Hepatocyte (in vitro differentiated cells): ENCODE results near the gene DNAH12. TPM values are rescaled to one million over a fixed set of nuclear protein-coding genes. Genes with fewer than 3 reads are reported as not detected.

ENCODE experiments used
- DNase-seq: peaks from one replicate; pipeline ENCODE4 v3.0.0-alpha.2; 2016; ENCODE audit warnings: low spot score
- H2AFZ ChIP-seq: fragments of 200-600 bp; sonication (generic); 2 replicates; pipeline ENCODE4 v1.6.0; 2016; ENCODE audit warnings: antibody characterized with exemption, mild to moderate bottlenecking
- H3K27ac ChIP-seq: fragments of 200-600 bp; sonication (generic); 2 replicates; pipeline ENCODE4 v1.5.1; 2016; ENCODE audit warnings: mild to moderate bottlenecking
- H3K27me3 ChIP-seq: fragments of 200-600 bp; sonication (generic); 2 replicates; pipeline ENCODE4 v1.6.1; 2016
- H3K36me3 ChIP-seq: fragments of 200-600 bp; sonication (generic); replicated peaks from 2 replicates; pipeline ENCODE4 v1.5.1; 2016; ENCODE audit warnings: low read depth; ENCODE audit not compliant: insufficient read depth
- H3K4me1 ChIP-seq: fragments of 200-600 bp; sonication (generic); 2 replicates; pipeline ENCODE4 v1.5.1; 2016; ENCODE audit warnings: mild to moderate bottlenecking, moderate library complexity; ENCODE audit not compliant: insufficient read depth
- H3K4me2 ChIP-seq: fragments of 200-600 bp; sonication (generic); 2 replicates; pipeline ENCODE4 v1.6.0; 2016
- H3K4me3 ChIP-seq: fragments of 200-600 bp; sonication (generic); 2 replicates; pipeline ENCODE4 v1.5.1; 2016; ENCODE audit warnings: mild to moderate bottlenecking
- H3K79me2 ChIP-seq: fragments of 200-600 bp; sonication (generic); 2 replicates; pipeline ENCODE4 v1.6.0; 2017; ENCODE audit warnings: mild to moderate bottlenecking
- H3K9me2 ChIP-seq: fragments of 200-600 bp; sonication (generic); replicated peaks from 2 replicates; pipeline ENCODE4 v1.6.0; 2017; ENCODE audit warnings: mild to moderate bottlenecking; ENCODE audit not compliant: insufficient read depth
- H3K9me3 ChIP-seq: fragments of 200-600 bp; sonication (generic); 2 replicates; pipeline ENCODE4 v1.5.1; 2016; ENCODE audit warnings: low read depth, mild to moderate bottlenecking
- H4K20me1 ChIP-seq: fragments of 200-600 bp; sonication (generic); 2 replicates; pipeline ENCODE4 v1.6.0; 2016; ENCODE audit warnings: mild to moderate bottlenecking; ENCODE audit not compliant: insufficient read depth, poor library complexity, severe bottlenecking
- CTCF ChIP-seq: fragments of 200-600 bp; sonication (generic); IDR thresholded peaks from 2 replicates; pipeline ENCODE4 v1.5.1; 2016; ENCODE audit warnings: antibody characterized with exemption, mild to moderate bottlenecking; ENCODE audit not compliant: poor library complexity
- EZH2 ChIP-seq: fragments of 200-600 bp; sonication (generic); IDR thresholded peaks from 2 replicates; pipeline ENCODE4 v1.6.1; 2016; ENCODE audit warnings: antibody characterized with exemption, mild to moderate bottlenecking, borderline replicate concordance
- EZH2phosphoT487 ChIP-seq: fragments of 200-600 bp; sonication (generic); IDR thresholded peaks from one replicate; pipeline ENCODE4 v1.6.1; 2018; ENCODE audit warnings: antibody characterized with exemption, mild to moderate bottlenecking, low read depth, moderate library complexity; ENCODE audit not compliant: unreplicated experiment, severe bottlenecking
- WGBS: methylation state at CpG from one replicate; pipeline ENCODE4 v1.1.6; 2016; ENCODE audit warnings: low lambda C conversion rate; ENCODE audit errors: missing lambda C conversion rate; 5-methylcytosine and 5-hydroxymethylcytosine counted together
- polyA plus RNA-seq: library from polyadenylated mRNA; unstranded; fragments of >200 nt; fragmentation: Nextera tagmentation; extraction: Ambion mirVana; gene quantifications from 2 replicates; pipeline ENCODE4 v1.2.1, GENCODE V29; 2016
- total RNA-seq: library from RNA; depleted of rRNA; stranded (reverse); fragments of >200 nt; gene quantifications from 2 replicates; pipeline ENCODE4 v1.2.3, GENCODE V29; 2014

DNAH12 gene
- total and polyA plus RNA-seq, 2 experiments from 2014 or later, result 0.06 to 1.5 TPM

- Histone ChIP-seq H3K79me2 (no peaks in the 10 kb centered on the region), H2AFZ (no peak overlapping the region), H3K9me2 (no peaks in the 10 kb centered on the region), H3K9me3 (no peaks in the 10 kb centered on the region), H3K27ac (no peak overlapping the region), H3K36me3 (no peaks in the 10 kb centered on the region), H4K20me1 (no peaks in the 10 kb centered on the region), H3K4me1 (no peaks in the 10 kb centered on the region), H3K4me3 (no peak overlapping the region), H3K27me3 (no peaks in the 10 kb centered on the region), H3K4me2 (no peak overlapping the region)
- TF ChIP-seq EZH2phosphoT487 (no peak), EZH2 (no peak), CTCF (no peak)
- 96% methylated on average over 2 of the region's 2 CpGs for WGBS
- no peak for DNase-seq
Observed at GRCh38 chr3:57275393-57275792, 268.8 kb downstream of the DNAH12 start.

GRCh38 chr3:57274845-57275244 lies 269.3 kb downstream of the DNAH12 start:
- Histone ChIP-seq H3K9me2 (no peaks in the 10 kb centered on the region), H3K79me2 (no peaks in the 10 kb centered on the region), H2AFZ (no peak overlapping the region), H4K20me1 (no peaks in the 10 kb centered on the region), H3K27me3 (no peaks in the 10 kb centered on the region), H3K4me1 (no peaks in the 10 kb centered on the region), H3K4me2 (no peak overlapping the region), H3K9me3 (no peaks in the 10 kb centered on the region), H3K36me3 (no peaks in the 10 kb centered on the region), H3K4me3 (no peak overlapping the region), H3K27ac (no peak overlapping the region)
- TF ChIP-seq CTCF, result no peak
- no peak for TF ChIP-seq EZH2phosphoT487
- no peak for TF ChIP-seq EZH2
- no peak for DNase-seq
- over 99% methylated on average over 6 of the region's 6 CpGs for WGBS

- no peak for TF ChIP-seq CTCF
- no peak for TF ChIP-seq EZH2phosphoT487
- TF ChIP-seq EZH2, result no peak
- no peak overlapping the region for H3K4me2 ChIP-seq
Observed at GRCh38 chr3:57268416-57268815, 275.7 kb downstream of the DNAH12 start.

GRCh38 chr3:57261929-57262328 lies 282.2 kb downstream of the DNAH12 start:
- no peak for TF ChIP-seq CTCF
- no peak for TF ChIP-seq EZH2phosphoT487
- TF ChIP-seq EZH2, result no peak
- Histone ChIP-seq H3K9me2 (no peaks in the 10 kb centered on the region), H3K27ac (no peak overlapping the region), H3K27me3 (no peaks in the 10 kb centered on the region), H3K36me3 (peaks cover 11% of the 10 kb centered on the region), H3K4me1 (no peaks in the 10 kb centered on the region), H4K20me1 (no peaks in the 10 kb centered on the region), H2AFZ (no peak overlapping the region), H3K4me3 (no peak overlapping the region), H3K4me2 (no peak overlapping the region), H3K9me3 (no peaks in the 10 kb centered on the region), H3K79me2 (peaks cover 5% of the 10 kb centered on the region)
- 94% methylated on average over 3 of the region's 3 CpGs for WGBS
- no peak for DNase-seq

More at GRCh38 chr3:57268416-57268815, 275.7 kb downstream of the DNAH12 start:
- Histone ChIP-seq H3K27me3 (no peaks in the 10 kb centered on the region), H3K4me1 (no peaks in the 10 kb centered on the region), H4K20me1 (no peaks in the 10 kb centered on the region), H3K79me2 (peaks cover 5% of the 10 kb centered on the region), H3K9me2 (no peaks in the 10 kb centered on the region), H3K27ac (no peak overlapping the region), H3K4me3 (no peak overlapping the region), H2AFZ (no peak overlapping the region), H3K36me3 (peaks cover 6% of the 10 kb centered on the region), H3K9me3 (no peaks in the 10 kb centered on the region)
- 89% methylated on average over 1 of the region's 1 CpG for WGBS
- DNase-seq, result no peak
